PC-9 (cell line): Measurements from ENCODE around the gene PPP1R13L.

Experiments used
- EZH2 ChIP-seq: fragments of 200-600 bp; sonication (generic); IDR thresholded peaks from 2 replicates; pipeline ENCODE4 v1.8.0; 2017; ENCODE audit warnings: antibody characterized with exemption, low read depth
- TF ChIP-seq, protein P1 (sequence below): fragments of 200-600 bp; sonication (generic); conservative IDR thresholded peaks from 2 replicates; pipeline ENCODE4 v1.6.1; 2017; ENCODE audit warnings: mixed run types, antibody characterized with exemption, mild to moderate bottlenecking, moderate library complexity

DNA sequence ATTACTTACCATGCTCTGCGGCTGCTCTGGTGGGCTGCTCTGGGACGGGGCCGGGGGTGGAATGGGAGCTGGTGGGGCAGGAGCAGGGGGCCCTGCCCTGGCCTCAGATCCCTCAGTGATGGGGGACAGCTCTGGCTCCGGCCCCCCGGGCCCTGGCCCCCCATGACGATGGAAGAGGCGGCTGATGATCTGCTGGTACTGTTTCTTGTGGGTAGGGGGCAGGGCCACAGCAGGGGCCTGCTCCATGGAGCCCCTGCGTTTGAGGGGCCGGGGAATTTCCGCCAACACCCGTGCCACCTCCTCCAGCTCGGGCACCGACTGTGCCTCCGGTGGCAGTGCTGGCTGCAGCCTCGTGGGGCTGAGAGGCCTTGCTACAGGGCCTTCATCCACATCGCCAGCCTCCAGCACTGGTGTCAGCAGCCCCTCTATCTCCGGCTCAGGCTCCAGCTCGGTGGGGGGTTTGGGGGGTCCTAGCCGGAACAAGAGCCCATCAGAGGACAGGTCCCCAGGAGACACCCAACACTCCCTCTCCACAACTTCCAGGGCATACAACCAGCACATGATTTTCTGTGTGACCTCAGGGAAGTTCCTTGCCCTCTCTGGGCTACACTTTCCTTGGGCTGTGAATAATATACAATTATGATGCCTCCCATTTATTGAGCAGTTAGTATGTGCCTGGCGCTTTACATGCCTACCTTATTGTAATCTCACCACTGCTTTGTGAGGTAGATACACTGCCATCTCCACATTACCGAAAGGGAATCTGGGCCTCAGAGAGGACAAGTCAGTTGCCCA lies 12.8 kb downstream of the PPP1R13L start:
- TF ChIP-seq, protein P1, sequence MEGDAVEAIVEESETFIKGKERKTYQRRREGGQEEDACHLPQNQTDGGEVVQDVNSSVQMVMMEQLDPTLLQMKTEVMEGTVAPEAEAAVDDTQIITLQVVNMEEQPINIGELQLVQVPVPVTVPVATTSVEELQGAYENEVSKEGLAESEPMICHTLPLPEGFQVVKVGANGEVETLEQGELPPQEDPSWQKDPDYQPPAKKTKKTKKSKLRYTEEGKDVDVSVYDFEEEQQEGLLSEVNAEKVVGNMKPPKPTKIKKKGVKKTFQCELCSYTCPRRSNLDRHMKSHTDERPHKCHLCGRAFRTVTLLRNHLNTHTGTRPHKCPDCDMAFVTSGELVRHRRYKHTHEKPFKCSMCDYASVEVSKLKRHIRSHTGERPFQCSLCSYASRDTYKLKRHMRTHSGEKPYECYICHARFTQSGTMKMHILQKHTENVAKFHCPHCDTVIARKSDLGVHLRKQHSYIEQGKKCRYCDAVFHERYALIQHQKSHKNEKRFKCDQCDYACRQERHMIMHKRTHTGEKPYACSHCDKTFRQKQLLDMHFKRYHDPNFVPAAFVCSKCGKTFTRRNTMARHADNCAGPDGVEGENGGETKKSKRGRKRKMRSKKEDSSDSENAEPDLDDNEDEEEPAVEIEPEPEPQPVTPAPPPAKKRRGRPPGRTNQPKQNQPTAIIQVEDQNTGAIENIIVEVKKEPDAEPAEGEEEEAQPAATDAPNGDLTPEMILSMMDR = no peak
- TF ChIP-seq EZH2 = no peak
